Measurements from ENCODE around the gene ZNF593. TPM values are rescaled to one million over a fixed set of nuclear protein-coding genes. Genes with fewer than 3 reads are reported as not detected.
A peak's percentile ranks its signal among the peaks of the same experiment; 100 is the strongest.

Gene ZNF593
- total RNA-seq, 2 donors from 2014 or later = 13.4 to 24.3 TPM

DNA sequence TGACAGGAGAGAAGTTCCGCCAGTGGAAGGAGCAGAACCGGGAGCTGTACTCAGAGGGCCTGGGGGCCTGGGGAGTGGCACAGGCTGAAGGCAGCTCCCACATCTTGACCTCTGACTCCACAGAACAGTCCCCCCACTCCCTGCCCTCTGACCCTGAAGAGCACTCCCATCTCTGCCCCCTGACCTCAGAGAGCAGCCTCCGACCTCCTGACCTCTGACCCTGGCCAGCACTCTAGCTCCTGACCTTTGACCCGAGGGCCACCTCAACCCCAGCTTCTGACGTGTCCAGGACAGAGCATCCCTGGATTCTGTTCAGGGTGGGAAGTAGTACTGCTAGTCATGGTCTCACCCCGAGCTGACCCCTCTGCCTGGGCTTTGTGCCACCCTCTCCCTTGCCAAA, 19.6 kb downstream of the ZNF593 start:
- DNase-seq (no peak), ATAC-seq (no peak)
- intact Hi-C loops (cut with DNase I) = no loop called here

DNA sequence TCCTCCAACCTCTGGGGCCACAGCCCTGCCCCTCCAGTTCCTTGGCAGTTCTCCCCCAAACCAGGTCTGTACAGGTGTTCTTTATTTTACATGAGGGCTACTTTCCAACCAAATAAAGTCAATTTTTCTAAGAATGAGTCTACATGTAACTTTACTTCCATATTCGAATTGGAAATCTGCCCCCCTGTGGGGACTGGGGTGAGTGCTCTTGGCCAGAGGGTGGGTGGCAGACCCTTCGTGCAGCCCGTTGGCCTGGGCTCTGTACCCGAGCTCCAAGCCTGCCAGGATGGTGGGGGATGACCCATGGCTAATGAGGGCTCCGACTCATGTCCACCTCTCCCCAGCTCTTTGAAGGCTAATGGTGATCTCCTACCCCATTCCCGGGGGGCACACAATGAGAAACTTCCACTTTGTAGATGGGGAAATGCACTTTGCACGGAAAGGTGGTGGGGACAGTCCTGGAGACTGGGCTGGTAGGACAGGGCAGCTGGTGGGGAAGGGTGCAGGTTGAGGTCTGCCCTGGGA, 20.1 kb downstream of the ZNF593 start:
- ATAC-seq = no peak
- intact Hi-C loops (cut with DNase I) = no loop called here
- no peak for DNase-seq

DNA sequence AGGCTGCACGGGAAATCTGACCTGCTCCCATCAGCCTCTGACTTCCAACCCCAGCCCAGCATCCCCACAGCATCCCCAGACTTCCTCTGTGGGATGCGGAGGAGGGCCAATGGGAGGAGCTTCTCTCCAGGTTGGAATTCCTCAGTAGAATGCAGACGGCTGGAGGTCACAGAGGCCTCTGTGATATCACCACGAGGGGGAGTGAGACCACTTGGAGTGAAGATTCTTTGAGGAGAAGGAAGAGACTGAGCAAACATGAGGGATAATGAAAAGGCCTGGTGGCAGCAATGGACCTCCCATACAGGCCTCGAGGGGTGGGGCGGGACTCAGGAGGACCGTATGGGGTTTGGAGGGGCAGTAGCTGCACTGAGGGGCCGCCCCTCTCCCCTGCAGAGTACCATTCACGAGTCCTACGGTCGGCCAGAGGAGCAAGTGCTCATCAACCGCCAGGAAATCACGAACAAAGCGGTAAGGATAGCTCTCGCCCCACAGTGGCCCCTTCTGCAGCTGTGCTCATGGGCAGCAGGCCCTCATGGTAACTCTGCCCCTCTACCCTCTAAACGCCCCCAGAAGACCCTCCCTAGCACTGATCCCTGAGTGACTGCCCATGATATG, 20.8 kb downstream of the ZNF593 start, which contains the start of gene CATSPER4:
Gene CATSPER4 (plus strand): TSS at position 230 of the 615 bp plus-strand sequence. CDS start 26 bp downstream, at position 256.
- DNase-seq = no peak
- ATAC-seq = peak in 1 of 2 donors; percentile 46
- intact Hi-C loops (cut with DNase I) = no loop called here

GRCh38 chr1:26191739-26192138, 22.0 kb downstream of the ZNF593 start:
- DNase-seq (no peak), ATAC-seq (no peak)
- intact Hi-C loops (cut with DNase I) = no loop called here

DNA sequence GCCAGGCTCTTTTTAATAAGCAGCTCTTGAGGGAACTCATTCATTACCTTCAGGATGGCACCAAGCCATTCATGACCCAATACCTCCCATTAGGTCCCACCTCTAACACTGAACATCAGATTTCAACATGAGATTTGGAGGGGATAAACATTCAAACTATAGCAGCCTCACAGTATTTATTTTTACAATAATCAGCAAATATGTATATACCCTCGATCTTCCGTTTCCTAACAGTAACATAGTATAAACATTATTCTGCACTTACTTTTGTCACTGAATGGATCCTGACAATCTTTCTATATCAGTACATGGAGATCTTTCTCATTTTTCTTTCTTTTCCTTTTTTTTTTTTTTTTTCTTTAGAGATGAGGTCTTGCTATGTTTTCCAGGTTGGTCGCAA, 26.1 kb downstream of the ZNF593 start:
- DNase-seq (no peak), ATAC-seq (no peak)
- intact Hi-C loops (cut with DNase I) = no loop called here

GRCh38 chr1:26197301-26197700, 27.6 kb downstream of the ZNF593 start:
- DNase-seq (no peak), ATAC-seq (no peak)
- intact Hi-C loops (cut with DNase I) = no loop called here

DNA sequence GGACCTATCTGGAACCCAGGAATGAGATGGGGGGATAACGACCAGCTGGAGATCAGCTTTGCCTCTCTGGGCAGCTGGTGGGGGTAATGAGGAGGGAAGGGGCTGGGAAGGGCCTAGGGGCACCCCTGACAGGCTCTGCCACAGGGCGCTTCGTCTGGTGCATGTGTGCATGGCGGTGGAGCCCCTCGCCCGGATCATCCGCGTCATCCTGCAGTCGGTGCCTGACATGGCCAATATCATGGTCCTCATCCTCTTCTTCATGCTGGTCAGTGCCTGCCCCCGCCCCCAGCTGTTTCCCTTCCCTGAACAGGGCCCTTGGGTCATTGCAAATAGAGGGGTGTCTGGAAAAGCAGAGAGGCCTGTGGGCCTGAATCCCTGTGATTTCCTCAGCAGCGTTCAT, 28.1 kb downstream of the ZNF593 start:
- ATAC-seq (no peak), DNase-seq (no peak)
- intact Hi-C loops (cut with DNase I) = no loop called here

DNA sequence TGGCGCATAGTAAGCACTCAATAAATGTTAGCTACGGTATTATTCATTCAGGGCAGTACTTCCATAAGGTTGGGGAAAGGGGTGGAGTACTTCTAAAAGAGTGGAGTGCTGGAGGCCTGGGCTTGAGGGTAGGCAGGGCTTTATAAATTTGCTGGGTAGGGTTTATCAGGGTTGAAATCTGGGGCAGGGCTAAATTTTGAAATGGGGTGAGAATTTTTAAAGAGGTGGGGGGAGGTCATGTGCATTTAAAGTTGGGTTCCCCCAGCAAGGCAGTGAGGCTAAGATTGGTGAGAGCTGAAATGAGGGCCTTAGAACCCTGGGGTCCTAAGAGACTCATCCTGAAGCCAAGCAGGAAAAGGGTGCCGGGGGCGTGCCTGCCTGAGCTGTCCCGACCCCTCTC, 30.7 kb downstream of the ZNF593 start:
- intact Hi-C loops (cut with DNase I) = no loop called here
- DNase-seq (no peak), ATAC-seq (no peak)

GRCh38 chr1:26203642-26204318, 34.1 kb downstream of the ZNF593 start:
- ATAC-seq (no peak), DNase-seq (no peak)
- intact Hi-C loops (cut with DNase I) = no loop called here

GRCh38 chr1:26210147-26210870, 40.6 kb downstream of the ZNF593 start:
- ATAC-seq (peak; percentile 53 to 76), DNase-seq (no peak)
- intact Hi-C loops (cut with DNase I) = no loop called here

DNA sequence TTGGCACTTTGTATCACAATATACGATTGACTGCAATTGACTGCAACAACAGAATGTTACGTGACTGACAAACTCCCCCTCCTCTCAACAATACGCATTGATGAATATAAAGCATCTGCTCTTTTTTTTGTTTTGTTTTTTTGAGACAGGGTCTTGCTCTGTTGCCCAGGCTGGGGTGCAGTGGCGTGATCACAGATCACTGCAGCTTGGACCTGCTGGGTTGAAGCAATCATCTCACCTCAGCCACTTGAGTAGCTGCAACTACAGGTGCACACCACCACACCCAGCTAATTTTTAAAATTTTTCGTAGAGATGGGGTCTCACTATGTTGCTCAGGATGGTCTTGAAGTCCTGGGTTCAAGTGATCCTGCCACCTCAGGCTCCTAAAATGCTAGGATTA, 43.0 kb downstream of the ZNF593 start:
- ATAC-seq (no peak), DNase-seq (no peak)
- intact Hi-C loops (cut with DNase I) = no loop called here

GRCh38 chr1:26213335-26213905, 43.7 kb downstream of the ZNF593 start:
- intact Hi-C loops (cut with DNase I) = no loop called here
- ATAC-seq = no peak

GRCh38 chr1:26215246-26215645, 45.5 kb downstream of the ZNF593 start:
- ATAC-seq (no peak), DNase-seq (no peak)

More at GRCh38 chr1:26213335-26213905, 43.7 kb downstream of the ZNF593 start:
- DNase-seq = no peak

DNA sequence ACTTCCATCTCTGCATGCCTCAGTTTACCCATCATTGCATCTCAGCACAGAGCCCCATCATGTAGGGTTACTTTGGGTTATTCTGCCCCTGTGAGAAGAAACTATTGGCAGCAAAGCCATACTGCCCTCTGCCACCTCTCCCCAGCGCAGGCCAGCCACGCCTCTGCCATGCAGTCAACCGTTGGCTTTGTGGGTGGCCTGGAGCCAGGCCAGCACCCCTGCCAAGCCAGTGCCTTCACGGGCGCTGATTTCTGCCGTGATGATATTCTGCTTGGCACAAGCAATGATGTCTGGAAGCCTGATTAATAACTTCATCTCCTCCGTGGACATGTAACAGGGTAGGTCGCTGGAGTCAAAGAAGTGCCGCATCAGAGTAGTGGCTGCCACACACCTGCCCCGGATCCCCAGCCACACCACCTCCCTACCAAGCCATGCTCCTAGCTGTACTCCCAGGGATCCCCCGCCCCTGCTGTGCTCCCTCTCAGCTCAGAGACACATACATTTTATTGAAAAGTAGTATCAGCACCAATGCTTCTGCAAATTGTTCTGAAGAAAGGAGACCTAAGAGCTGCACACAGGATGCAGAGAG, 49.3 kb downstream of the ZNF593 start:
- intact Hi-C loops (cut with DNase I) = no loop called here
- ATAC-seq = peak; percentile 70 to 84
- DNase-seq = no peak

More at GRCh38 chr1:26215246-26215645, 45.5 kb downstream of the ZNF593 start:
- intact Hi-C loops (cut with DNase I) = no loop called here

Other genes starting within 250 kb of the ZNF593 start
- 1 to 10 TPM; 5.5 to 6.8 TPM for gene PAFAH2, start 171.8 kb upstream of the ZNF593 start, total RNA-seq
- 1 to 10 TPM; 1.3 to 3.2 TPM for gene EXTL1, start 148.1 kb upstream of the ZNF593 start, total RNA-seq
- 1 to 10 TPM in 1 of 2 donors, under 1 TPM in 1; 0.32 to 1.0 TPM for gene SLC30A2, start 123.8 kb upstream of the ZNF593 start, total RNA-seq
- 100 to 1,000 TPM; 101 to 219 TPM for gene TRIM63, start 102.3 kb upstream of the ZNF593 start, total RNA-seq
- gene PDIK1L, start 58.1 kb upstream of the ZNF593 start, total RNA-seq = 1 to 10 TPM; 3.3 to 4.7 TPM
- 1 to 10 TPM; 5.2 to 5.3 TPM for gene FAM110D, start 10.8 kb upstream of the ZNF593 start, total RNA-seq
- gene C1orf232, start 945 bp upstream of the ZNF593 start, total RNA-seq = not detected
- gene ZNF593OS, start 1.9 kb downstream of the ZNF593 start, total RNA-seq = not detected
- under 1 TPM; 0.60 to 0.85 TPM for gene CNKSR1, start 7.6 kb downstream of the ZNF593 start, total RNA-seq
- gene CATSPER4, start 20.7 kb downstream of the ZNF593 start, total RNA-seq = not detected
- gene CEP85, start 64.3 kb downstream of the ZNF593 start, total RNA-seq = 10 to 100 TPM; 17.7 to 38.6 TPM
- 10 to 100 TPM; 90.6 to 93.9 TPM for gene SH3BGRL3, start 110.2 kb downstream of the ZNF593 start, total RNA-seq
- 10 to 100 TPM; 14.5 to 15.7 TPM for gene UBXN11, start 136.7 kb downstream of the ZNF593 start, total RNA-seq
- gene CD52, start 148.1 kb downstream of the ZNF593 start, total RNA-seq = 10 to 100 TPM in 1 of 2 donors, 1 to 10 TPM in 1; 5.5 to 14.3 TPM
- gene CRYBG2, start 184.2 kb downstream of the ZNF593 start, total RNA-seq = not detected
- under 1 TPM in 1 of 2 donors, not detected in 1; 0.35 TPM for gene ZNF683, start 202.8 kb downstream of the ZNF593 start, total RNA-seq
- gene LIN28A, start 240.9 kb downstream of the ZNF593 start, total RNA-seq = under 1 TPM in 1 of 2 donors, not detected in 1; 0.15 TPM

All from left cardiac atrium (tissue), 4 donors.